Measurements from ENCODE around the gene FGD3. TPM values are rescaled to one million over a fixed set of nuclear protein-coding genes. Genes with fewer than 3 reads are reported as not detected.
"Not testable (repeated sequence)": the region's sequence is repeated elsewhere in the genome, so short reads cannot be mapped to it uniquely, and the experiment has no call there.

Gene FGD3
- polyA plus RNA-seq (2011; rRNA removed) (not detected in 2 replicates), polyA minus RNA-seq (2011; rRNA and poly(A)+ RNA removed) (not detected in 2 replicates)

- ChIA-PET POLR2A (no interaction called here), CTCF (interaction anchor here (1.3 kb wide), 1 partner anchor 58 kb away, joined by 3 read pairs; no protein-coding TSS in a partner anchor)
- H3K27ac ChIP-seq (ENCODE audit: low read depth, low read length) = no peak within 1 kb of the TSS
- H3K9me3 ChIP-seq (ENCODE audit: control insufficient read depth, insufficient read depth, low read length) = 0 out of 2 replicates have a peak, but pooled peaks cover 2% of the 10 kb centered on the region
- H3K4me3 ChIP-seq (ENCODE audit: low read depth, low read length) = peak within 1 kb of the TSS; percentile 29; the same call in 1 of the 2 replicates
- TF ChIP-seq CTCF (IDR thresholded peaks at IDR 0.05; ENCODE audit: low read depth, low read length) = no peak
- no peak for DNase-seq (ENCODE audit: low read depth, low spot score)
- H3K27me3 ChIP-seq (ENCODE audit: control insufficient read depth, insufficient read depth, low read length) = peaks cover 33% of the 10 kb centered on the region
Observed at GRCh38 chr9:92947268-92948037, at the start of gene FGD3. FGD3 (plus strand) TSS chr9:92947523; CDS start chr9:92976257, 28,734 bp downstream.

DNA sequence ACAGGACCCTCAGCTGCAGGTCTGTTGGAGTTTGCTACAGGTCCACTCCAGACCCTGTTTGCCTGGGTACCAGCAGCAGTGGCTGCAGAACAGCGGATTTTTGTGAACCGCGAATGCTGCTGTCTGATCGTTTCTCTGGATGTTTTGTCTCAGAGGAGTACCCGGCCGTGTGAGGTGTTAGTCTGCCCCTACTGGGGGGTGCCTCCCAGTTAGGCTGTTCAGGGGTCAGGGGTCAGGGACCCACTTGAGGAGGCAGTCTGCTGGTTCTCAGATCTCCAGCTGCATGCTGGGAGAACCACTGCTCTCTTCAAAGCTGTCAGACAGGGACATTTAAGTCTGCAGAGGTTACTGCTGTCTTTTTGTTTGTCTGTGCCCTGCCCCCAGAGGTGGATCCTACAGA lies 42.2 kb upstream of the FGD3 start:
- CTCF ChIA-PET; H3K9me3 ChIP-seq (ENCODE audit: control insufficient read depth, insufficient read depth, low read length); H3K27ac ChIP-seq (ENCODE audit: low read depth, low read length); H3K4me3 ChIP-seq (ENCODE audit: low read depth, low read length); POLR2A ChIA-PET; DNase-seq (ENCODE audit: low read depth, low spot score); H3K27me3 ChIP-seq (ENCODE audit: control insufficient read depth, insufficient read depth, low read length): not testable (repeated sequence)

DNA sequence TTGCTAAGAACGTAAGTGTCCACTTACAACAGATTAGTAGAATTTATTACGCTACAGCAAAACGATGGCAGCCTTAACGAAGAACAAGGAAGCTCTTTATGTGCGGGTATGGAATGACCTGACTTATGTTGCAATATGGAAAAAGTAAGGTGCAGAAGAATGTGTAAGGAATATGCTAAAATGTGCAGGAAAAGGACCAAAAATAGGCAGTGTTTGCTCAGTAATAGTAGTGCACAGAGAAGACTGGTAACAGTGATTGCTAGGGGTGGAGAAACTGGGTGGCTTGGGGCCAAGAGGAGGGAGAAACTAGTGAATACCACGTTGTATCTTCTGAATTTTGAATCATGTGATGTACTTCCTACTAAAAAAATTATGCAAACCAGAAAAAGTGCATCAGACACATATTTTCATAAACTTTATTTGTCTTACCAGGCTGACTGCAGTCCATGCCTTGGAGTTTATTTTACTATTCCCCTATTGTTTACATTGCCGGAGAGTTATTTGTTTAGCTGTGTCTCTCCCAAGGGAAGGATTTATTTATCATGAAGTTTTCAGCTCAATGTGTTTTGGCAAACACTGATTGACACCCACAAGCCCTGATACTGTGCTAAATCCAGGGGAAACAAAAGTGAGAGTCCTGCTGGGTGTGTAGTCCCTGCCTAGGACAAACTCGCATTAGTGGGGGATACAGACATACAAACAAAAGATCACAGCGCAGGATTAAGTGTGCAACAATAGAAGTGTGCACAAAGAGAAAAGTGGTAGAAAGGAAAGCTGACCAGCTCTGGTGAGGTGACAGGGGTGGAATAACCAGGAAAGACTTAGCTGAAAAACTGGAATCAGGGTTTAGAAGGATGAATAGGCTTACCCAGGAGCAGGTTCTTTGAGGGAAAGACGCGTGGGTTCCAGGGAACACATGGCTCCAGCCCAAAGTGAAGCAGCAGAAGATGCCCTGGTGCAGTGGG lies 35.5 kb upstream of the FGD3 start:
- Histone ChIP-seq H3K27ac (ENCODE audit: low read depth, low read length) (no peak overlapping the region), H3K27me3 (ENCODE audit: control insufficient read depth, insufficient read depth, low read length) (peaks cover 14% of the 10 kb centered on the region), H3K9me3 (ENCODE audit: control insufficient read depth, insufficient read depth, low read length) (no peaks in the 10 kb centered on the region; the same call in 1 of the 2 replicates), H3K4me3 (ENCODE audit: low read depth, low read length) (no peak overlapping the region)
- CTCF ChIA-PET = no interaction called here
- no peak for DNase-seq (ENCODE audit: low read depth, low spot score)
- no peak for TF ChIP-seq CTCF (IDR thresholded peaks at IDR 0.05; ENCODE audit: low read depth, low read length)
- POLR2A ChIA-PET = no interaction called here

- ChIA-PET POLR2A (no interaction called here), CTCF (no interaction called here)
- H3K27ac ChIP-seq (ENCODE audit: low read depth, low read length) = no peak overlapping the region
- no peak for DNase-seq (ENCODE audit: low read depth, low spot score)
- H3K4me3 ChIP-seq (ENCODE audit: low read depth, low read length) = no peak overlapping the region
- peaks cover 9% of the 10 kb centered on the region for H3K27me3 ChIP-seq (ENCODE audit: control insufficient read depth, insufficient read depth, low read length)
- H3K9me3 ChIP-seq (ENCODE audit: control insufficient read depth, insufficient read depth, low read length) = no peaks in the 10 kb centered on the region; the same call in 1 of the 2 replicates
- no peak for TF ChIP-seq CTCF (IDR thresholded peaks at IDR 0.05; ENCODE audit: low read depth, low read length)
Observed at GRCh38 chr9:92917176-92917800, 30.0 kb upstream of the FGD3 start.

DNA sequence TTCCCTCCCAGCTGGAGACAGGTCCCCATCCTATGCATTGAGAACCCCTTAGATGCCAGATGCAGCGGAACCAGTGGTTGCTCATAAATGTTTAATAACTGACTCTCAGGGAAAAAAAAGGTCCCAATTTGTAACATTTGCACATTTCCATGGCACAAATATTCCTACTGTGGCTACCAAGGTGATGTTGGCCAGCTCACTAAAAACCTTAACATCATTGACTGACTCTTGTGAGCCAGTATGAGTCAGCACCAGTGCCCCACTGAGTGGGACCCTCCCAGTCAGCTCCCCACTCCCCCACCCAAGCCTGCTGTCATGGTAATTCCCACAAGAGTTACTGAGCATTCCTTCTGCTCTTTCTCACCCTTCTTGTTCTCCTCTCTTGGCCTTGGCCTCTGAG lies 26.9 kb upstream of the FGD3 start:
- POLR2A ChIA-PET = no interaction called here
- no peak for DNase-seq (ENCODE audit: low read depth, low spot score)
- peaks cover 5% of the 10 kb centered on the region for H3K27me3 ChIP-seq (ENCODE audit: control insufficient read depth, insufficient read depth, low read length)
- H3K4me3 ChIP-seq (ENCODE audit: low read depth, low read length) = no peak overlapping the region
- CTCF ChIA-PET = interaction anchor here (0.6 kb wide), 1 partner anchor 21 kb away, joined by 3 read pairs; no protein-coding TSS in a partner anchor
- H3K9me3 ChIP-seq (ENCODE audit: control insufficient read depth, insufficient read depth, low read length) = no peaks in the 10 kb centered on the region
- TF ChIP-seq CTCF (IDR thresholded peaks at IDR 0.05; ENCODE audit: low read depth, low read length) = no peak
- H3K27ac ChIP-seq (ENCODE audit: low read depth, low read length) = no peak overlapping the region
